IMR-90 (cell line): ENCODE measurements around the gene HECW1. TPM values are rescaled to one million over a fixed set of nuclear protein-coding genes. Genes with fewer than 3 reads are reported as not detected.

Source experiments
- ATAC-seq: fragments of 200-7000 bp; cut with Tn5 transposase; 2 replicates; pipeline ENCODE4 v1.9.1; 2020; ENCODE audit warnings: low read depth, mild to moderate bottlenecking, moderate library complexity
- BruUV-seq: library from RNA; stranded (reverse); fragments of 400-500 nt; replicated peaks from 2 replicates; lab custom pipeline; 2021; lab: Mats Ljungman, UMichigan
- CTCF ChIA-PET: fragments of 300-600 bp; formaldehyde crosslinking; extraction: SDS; loops from one replicate; lab custom pipeline; 2021; ENCODE audit warnings: antibody characterized with exemption; lab: Yijun Ruan, JAX
- POLR2A ChIA-PET: fragments of 300-600 bp; sonication (Branson Sonifier 250); formaldehyde crosslinking; loops from one replicate; lab custom pipeline; 2022; ENCODE audit warnings: antibody characterized with exemption; ENCODE audit not compliant: unreplicated experiment; lab: Charles Lee
- DNase-seq: peaks from one replicate; pipeline ENCODE4 v3.0.0; 2013
- H2AFZ ChIP-seq: replicated peaks from 2 replicates; pipeline ENCODE3; 2013; ENCODE audit warnings: low read length, mild to moderate bottlenecking; ENCODE audit not compliant: poor library complexity
- H2AK5ac ChIP-seq: 2 replicates; pipeline ENCODE4 v1.6.1; 2013; ENCODE audit warnings: low read depth, low read length, inconsistent platforms
- H2AK9ac ChIP-seq: replicated peaks from 2 replicates; pipeline ENCODE3; 2013; ENCODE audit warnings: mild to moderate bottlenecking, low read depth, low read length, moderate library complexity; ENCODE audit not compliant: poor library complexity
- H2BK120ac ChIP-seq: 2 replicates; pipeline ENCODE4 v1.6.1; 2013; ENCODE audit warnings: low read depth, low read length, inconsistent platforms
- H2BK15ac ChIP-seq: 3 replicates; pipeline ENCODE4 v1.6.1; 2013; ENCODE audit warnings: low read depth, low read length, inconsistent platforms
- H2BK20ac ChIP-seq: 2 replicates; pipeline ENCODE4 v1.6.1; 2013; ENCODE audit warnings: low read depth, mild to moderate bottlenecking, inconsistent platforms, low read length, moderate library complexity
- H2BK5ac ChIP-seq: 2 replicates; pipeline ENCODE4 v1.6.1; 2013; ENCODE audit warnings: mild to moderate bottlenecking, low read depth, low read length, inconsistent platforms; ENCODE audit not compliant: poor library complexity, severe bottlenecking
- H3K14ac ChIP-seq: replicated peaks from 2 replicates; pipeline ENCODE4 v1.6.1; 2013; ENCODE audit warnings: low read depth, low read length, inconsistent platforms
- H3K18ac ChIP-seq: 2 replicates; pipeline ENCODE4 v1.6.1; 2013; ENCODE audit warnings: low read depth, low read length, control low read depth
- H3K23ac ChIP-seq: 2 replicates; pipeline ENCODE4 v1.6.1; 2013; ENCODE audit warnings: low read depth, low read length, inconsistent platforms
- H3K27ac ChIP-seq: 2 replicates; pipeline ENCODE4 v1.5.1; 2013; ENCODE audit warnings: mild to moderate bottlenecking, control low read depth, low read length; ENCODE audit not compliant: insufficient read depth
- H3K27me3 ChIP-seq: 2 replicates; pipeline ENCODE4 v1.6.1; 2013; ENCODE audit warnings: low read length; ENCODE audit not compliant: control insufficient read depth, insufficient read depth
- H3K36me3 ChIP-seq: 2 replicates; pipeline ENCODE4 v1.6.1; 2013; ENCODE audit warnings: low read length, mixed read lengths; ENCODE audit not compliant: control insufficient read depth, insufficient read depth
- H3K4ac ChIP-seq: 2 replicates; pipeline ENCODE4 v1.6.1; 2013; ENCODE audit warnings: low read depth, low read length, inconsistent platforms
- H3K4me1 ChIP-seq: 2 replicates; pipeline ENCODE4 v1.6.1; 2013; ENCODE audit warnings: low read length, mixed read lengths; ENCODE audit not compliant: control insufficient read depth, insufficient read depth
- H3K4me2 ChIP-seq: 2 replicates; pipeline ENCODE4 v1.6.1; 2013; ENCODE audit warnings: low read depth, mild to moderate bottlenecking, control low read depth, low read length, moderate library complexity
- H3K4me3 ChIP-seq: 2 replicates; pipeline ENCODE4 v1.5.1; 2013; ENCODE audit warnings: low read depth, mild to moderate bottlenecking, control low read depth, low read length, moderate library complexity; ENCODE audit not compliant: insufficient read depth
- H3K56ac ChIP-seq: 2 replicates; pipeline ENCODE4 v1.6.1; 2013; ENCODE audit warnings: low read length, inconsistent platforms; ENCODE audit not compliant: insufficient read depth; ENCODE audit errors: extremely low read depth
- H3K79me1 ChIP-seq, 2 experiments: 2 replicates each; pipeline ENCODE4 v1.6.1; 2013; ENCODE audit warnings: low read length in 2 of 2, inconsistent platforms in 1 of 2, low read depth in 1 of 2
- H3K9ac ChIP-seq: 2 replicates; pipeline ENCODE4 v1.6.1; 2013; ENCODE audit warnings: low read depth, low read length, control low read depth
- H3K9me1 ChIP-seq: 2 replicates; pipeline ENCODE4 v1.6.1; 2013; ENCODE audit warnings: low read length, inconsistent platforms; ENCODE audit not compliant: insufficient read depth
- H3K9me3 ChIP-seq: 2 replicates; pipeline ENCODE4 v1.6.1; 2013; ENCODE audit warnings: low read length; ENCODE audit not compliant: control insufficient read depth, insufficient read depth
- H4K20me1 ChIP-seq: 2 replicates; pipeline ENCODE4 v1.6.1; 2013; ENCODE audit warnings: low read length, inconsistent platforms; ENCODE audit not compliant: insufficient read depth
- H4K5ac ChIP-seq: 2 replicates; pipeline ENCODE4 v1.6.1; 2013; ENCODE audit warnings: mild to moderate bottlenecking, low read depth, low read length, control low read depth
- H4K8ac ChIP-seq, 2 experiments: 2 replicates each; pipeline ENCODE4 v1.6.1; 2013; ENCODE audit warnings: low read depth in 2 of 2, low read length in 2 of 2, control low read depth in 1 of 2, inconsistent platforms in 1 of 2
- H4K91ac ChIP-seq: 2 replicates; pipeline ENCODE4 v1.6.1; 2013; ENCODE audit warnings: low read depth, low read length, inconsistent platforms; ENCODE audit not compliant: insufficient read depth
- MAFK ChIP-seq: IDR thresholded peaks from 2 replicates; pipeline ENCODE4 v1.6.1; 2012; ENCODE audit warnings: low read depth, low read length, improper control_type of control experiment
- MAZ ChIP-seq: IDR thresholded peaks from 2 replicates; pipeline ENCODE4 v1.6.1; 2012; ENCODE audit warnings: low read depth, mild to moderate bottlenecking, low read length, improper control_type of control experiment, moderate library complexity, borderline replicate concordance
- POLR2A ChIP-seq: IDR thresholded peaks from 2 replicates; pipeline ENCODE4 v1.6.1; 2012; ENCODE audit warnings: mild to moderate bottlenecking, low read depth, low read length
- WGBS, 2 experiments: methylation state at CpG; one replicate each; pipeline versions ENCODE4 v1.1.5 to v1.1.7; 2013; ENCODE audit warnings: missing lambda C conversion rate in 2 of 2; ENCODE audit not compliant: insufficient read length in 1 of 2; ENCODE audit errors: extremely low coverage in 2 of 2; 5-methylcytosine and 5-hydroxymethylcytosine counted together
- dilution Hi-C: fragments of 300-500 bp; cut with HindIII; formaldehyde crosslinking; loops from one replicate; pipeline ENCODE4 v1.14.3; 2018; ENCODE audit warnings: low sequenced_read_pairs; ENCODE audit not compliant: unreplicated experiment
- in situ Hi-C: fragments of 300-500 bp; cut with MboI; formaldehyde crosslinking; loops from 3 replicates; pipeline ENCODE4 v1.14.3; 2019; ENCODE audit warnings: low sequenced_read_pairs, inconsistent platforms, mixed read lengths
- intact Hi-C: fragments of 100-400 bp; cut with micrococcal nuclease; formaldehyde crosslinking; loops from 2 replicates; pipeline ENCODE4 v1.10.0; 2022
- polyA plus RNA-seq, 3 experiments: library from polyadenylated mRNA; depleted of rRNA; stranded (reverse); fragments of >200 nt; gene quantifications; 2 replicates each; pipeline ENCODE4 v1.2.3, GENCODE V29; 2012; ENCODE audit warnings: low replicate concordance in 1 of 3
- total RNA-seq: library from RNA; depleted of rRNA; stranded (reverse); fragments of >200 nt; gene quantifications from 2 replicates; pipeline ENCODE4 v1.2.3, GENCODE V29; 2012
- TF ChIP-seq, protein P1 (sequence below): fragments of 150-350 bp; IDR thresholded peaks from 2 replicates; pipeline ENCODE4 v1.6.1; 2016; ENCODE audit warnings: low read depth, mild to moderate bottlenecking, low read length, moderate library complexity, borderline replicate concordance

HECW1 gene
- total and polyA plus RNA-seq, 2 of the 4 experiments (the other 2 are of a cell fraction), result 0.56 to 1.3 TPM

DNA sequence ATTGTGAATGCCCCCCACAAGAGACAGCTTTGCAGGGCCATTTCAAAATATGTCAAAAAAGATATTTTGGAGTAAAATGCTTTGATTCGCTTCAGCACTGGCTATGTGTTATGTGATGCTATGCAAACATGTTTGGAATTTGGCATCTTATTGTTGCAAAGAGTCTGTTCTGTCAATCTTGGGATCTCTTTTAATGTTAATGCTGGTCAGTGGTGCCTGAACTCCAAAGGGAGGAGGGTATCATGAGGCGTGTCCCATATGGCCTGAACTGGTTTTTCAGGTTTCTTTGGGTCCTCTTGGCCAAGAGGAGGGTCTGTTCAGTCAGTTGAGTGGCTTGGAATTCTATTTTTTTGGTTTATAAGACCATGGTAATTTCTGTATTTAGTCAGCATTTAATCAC is 81.4 kb downstream of the HECW1 start:
- Histone ChIP-seq H2AK5ac (no peak overlapping the region), H3K9ac (no peak overlapping the region), H3K4me3 (no peak overlapping the region), H2BK15ac (no peak overlapping the region), H3K56ac (no peak overlapping the region), H3K4ac (no peak overlapping the region), H3K27ac (no peak overlapping the region), H2BK20ac (no peak overlapping the region), H3K27me3 (no peaks in the 10 kb centered on the region; the same call in 1 of the 2 replicates), H2AFZ (no peak overlapping the region), H3K4me1 (peaks cover 3% of the 10 kb centered on the region; the same call in 1 of the 2 replicates), H4K8ac (no peak overlapping the region), H4K91ac (no peak overlapping the region), H4K20me1 (no peaks in the 10 kb centered on the region), H3K23ac (no peak overlapping the region), H2BK5ac (no peak overlapping the region), H3K18ac (no peak overlapping the region), H3K4me2 (no peak overlapping the region), H4K5ac (no peak overlapping the region), H2BK120ac (no peak overlapping the region), H3K14ac (no peak overlapping the region), H3K36me3 (no peaks in the 10 kb centered on the region), H3K9me3 (no peaks in the 10 kb centered on the region), H3K79me1 (peaks cover 0 to 9% of the 10 kb centered on the region in 2 experiments; a peak in 2 of 4 replicates), H3K9me1 (peaks cover 11% of the 10 kb centered on the region), H2AK9ac (no peak overlapping the region)
- no peak for DNase-seq
- no peak for TF ChIP-seq POLR2A
- no peak for TF ChIP-seq MAFK
- TF ChIP-seq, protein P1, sequence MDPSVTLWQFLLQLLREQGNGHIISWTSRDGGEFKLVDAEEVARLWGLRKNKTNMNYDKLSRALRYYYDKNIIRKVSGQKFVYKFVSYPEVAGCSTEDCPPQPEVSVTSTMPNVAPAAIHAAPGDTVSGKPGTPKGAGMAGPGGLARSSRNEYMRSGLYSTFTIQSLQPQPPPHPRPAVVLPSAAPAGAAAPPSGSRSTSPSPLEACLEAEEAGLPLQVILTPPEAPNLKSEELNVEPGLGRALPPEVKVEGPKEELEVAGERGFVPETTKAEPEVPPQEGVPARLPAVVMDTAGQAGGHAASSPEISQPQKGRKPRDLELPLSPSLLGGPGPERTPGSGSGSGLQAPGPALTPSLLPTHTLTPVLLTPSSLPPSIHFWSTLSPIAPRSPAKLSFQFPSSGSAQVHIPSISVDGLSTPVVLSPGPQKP, result no peak
- TF ChIP-seq MAZ, result no peak
- intact Hi-C loops, result no loop called here
- dilution Hi-C loops, result no loop called here
- 60% methylated on average over 1 of the region's 2 CpGs; no CpG with 5 or more reads in 1 of the 2 experiments for WGBS, 2 experiments
- CTCF ChIA-PET, result no interaction called here
- ATAC-seq, result no peak
- POLR2A ChIA-PET, result no interaction called here
- no TSS peak for BruUV-seq
- in situ Hi-C loops, result no loop called here
